GM19035 (cell line): Measurements from ENCODE around the gene GFPT1.

Experiments used
- ATAC-seq: cut with Tn5 transposase; IDR thresholded peaks from one replicate; pipeline ENCODE4 v1.9.1; 2021; ENCODE audit not compliant: unreplicated experiment

GFPT1 gene

GRCh38 chr2:69292256-69292655 lies 94.8 kb downstream of the GFPT1 start:
- no peak for ATAC-seq

- no peak for ATAC-seq
Measured at GRCh38 chr2:69291721-69292120, 95.3 kb downstream of the GFPT1 start.

- no peak for ATAC-seq
Measured at GRCh38 chr2:69291004-69291650, 95.9 kb downstream of the GFPT1 start.

- no peak for ATAC-seq
Measured at GRCh38 chr2:69288429-69288828, 98.6 kb downstream of the GFPT1 start.

- no peak for ATAC-seq
Measured at GRCh38 chr2:69287544-69287943, 99.5 kb downstream of the GFPT1 start.

- no peak for ATAC-seq
Measured at GRCh38 chr2:69285379-69285894, 101.6 kb downstream of the GFPT1 start.

- no peak for ATAC-seq
Measured at GRCh38 chr2:69280796-69281412, 106.1 kb downstream of the GFPT1 start.

GRCh38 chr2:69279931-69280681 lies 106.9 kb downstream of the GFPT1 start:
- no peak for ATAC-seq

- ATAC-seq: no peak
Measured at GRCh38 chr2:69279211-69279610, 107.8 kb downstream of the GFPT1 start.

GRCh38 chr2:69278366-69278765 lies 108.7 kb downstream of the GFPT1 start:
- no peak for ATAC-seq

GRCh38 chr2:69275490-69275889 lies 111.5 kb downstream of the GFPT1 start:
- no peak for ATAC-seq

GRCh38 chr2:69272803-69273471 lies 114.1 kb downstream of the GFPT1 start:
- no peak for ATAC-seq

GRCh38 chr2:69271831-69272257 lies 115.2 kb downstream of the GFPT1 start:
- ATAC-seq: no peak
